SH-SY5Y (cell line): ENCODE results near the gene ALAS1.

Experiments
- GATA2 ChIP-seq: IDR thresholded peaks from 2 replicates; pipeline ENCODE4 v1.6.1; 2011; ENCODE audit warnings: mild to moderate bottlenecking, low read depth, low read length
- GATA3 ChIP-seq: IDR thresholded peaks from 2 replicates; pipeline ENCODE4 v1.6.1; 2011; ENCODE audit warnings: low read depth, mild to moderate bottlenecking, low read length, moderate library complexity

GRCh38 chr3:52198643-52199608, 966 bp downstream of the ALAS1 start:
- no peak for TF ChIP-seq GATA3
- TF ChIP-seq GATA2: peak; percentile 35; the same call in 1 of the 2 replicates
